ENCODE results near the gene MOB3A. TPM values are rescaled to one million over a fixed set of nuclear protein-coding genes. Genes with fewer than 3 reads are reported as not detected.
A peak's percentile ranks its signal among the peaks of the same experiment; 100 is the strongest.

The MOB3A gene
- total and polyA plus RNA-seq, 7 experiments from 2014 or later = 49.5 to 269 (median 114) TPM

- POLR2A ChIA-PET = no interaction called here
- Histone ChIP-seq H3K27ac (ENCODE audit: low read depth, low read length) (no peak overlapping the region), H3K4me1 (ENCODE audit: control insufficient read depth in 2 of 2, insufficient read depth in 2 of 2, low read length in 2 of 2) (peaks cover 0 to 12% of the 10 kb centered on the region in 2 donors), H3K9me3 (ENCODE audit: control insufficient read depth in 2 of 3, low read length in 3 of 3) (peaks cover 0 to 5% (median 0%) of the 10 kb centered on the region in 3 experiments), H3K4me3 (ENCODE audit: low read length) (no peak overlapping the region), H3K27me3 (ENCODE audit: control insufficient read depth in 2 of 2, insufficient read depth in 2 of 2, low read length in 2 of 2) (no peaks in the 10 kb centered on the region), H3K36me3 (ENCODE audit: control insufficient read depth in 2 of 3, insufficient read depth in 3 of 3, low read length in 3 of 3) (peaks cover 0 to 95% (median 9%) of the 10 kb centered on the region in 3 experiments)
- Mint-ChIP-seq H3K4me1 (peaks cover 0 to 10% (median 0%) of the 10 kb centered on the region in 7 donors), H3K36me3 (peaks cover 10 to 48% (median 28%) of the 10 kb centered on the region in 5 donors), H3K9me3 (no peaks in the 10 kb centered on the region), H3K27me3 (no peaks in the 10 kb centered on the region), H3K4me3 (no peak overlapping the region), H3K27ac (no peak overlapping the region)
- CTCF ChIA-PET = interaction anchor here (0.9 kb wide), 1 partner anchor 91 kb away, joined by 4 read pairs; no protein-coding TSS in a partner anchor
- DNase-seq (no peak), ATAC-seq (peak; percentile 13)
- intact Hi-C loops (cut with micrococcal nuclease) = no loop called here
These were observed 14.7 kb upstream of the MOB3A start for GRCh38 chr19:2110822-2111221.

- H3K27me3 Mint-ChIP-seq = no peaks in the 10 kb centered on the region
- peaks cover 15 to 54% (median 35%) of the 10 kb centered on the region in 5 donors for H3K36me3 Mint-ChIP-seq
- Histone ChIP-seq H3K4me1 (ENCODE audit: control insufficient read depth in 2 of 2, insufficient read depth in 2 of 2, low read length in 2 of 2) (peaks cover 0 to 12% of the 10 kb centered on the region in 2 donors), H3K4me3 (ENCODE audit: low read length) (no peak overlapping the region), H3K27me3 (ENCODE audit: control insufficient read depth in 2 of 2, insufficient read depth in 2 of 2, low read length in 2 of 2) (no peaks in the 10 kb centered on the region), H3K27ac (ENCODE audit: low read depth, low read length) (no peak overlapping the region), H3K36me3 (ENCODE audit: control insufficient read depth in 2 of 3, insufficient read depth in 3 of 3, low read length in 3 of 3) (peaks cover 0 to 92% (median 4%) of the 10 kb centered on the region in 3 experiments), H3K9me3 (ENCODE audit: control insufficient read depth in 2 of 3, low read length in 3 of 3) (peaks cover 0 to 11% (median 0%) of the 10 kb centered on the region in 3 experiments)
- H3K4me1 Mint-ChIP-seq = peaks cover 0 to 10% (median 0%) of the 10 kb centered on the region in 7 donors
- ChIA-PET CTCF (no interaction called here), POLR2A (interaction anchor here (0.6 to 1.3 kb wide), 2 partner anchors 26 to 922 kb away, joined by 3 to 4 read pairs; no protein-coding TSS in a partner anchor)
- intact Hi-C loops (cut with micrococcal nuclease) = no loop called here
- peaks cover 0 to 11% (median 1%) of the 10 kb centered on the region in 11 donors for H3K9me3 Mint-ChIP-seq
- no peak overlapping the region for H3K4me3 Mint-ChIP-seq
- ATAC-seq (no peak), DNase-seq (no peak)
- H3K27ac Mint-ChIP-seq = no peak overlapping the region
These were observed 13.1 kb upstream of the MOB3A start for GRCh38 chr19:2109046-2109864.

DNA sequence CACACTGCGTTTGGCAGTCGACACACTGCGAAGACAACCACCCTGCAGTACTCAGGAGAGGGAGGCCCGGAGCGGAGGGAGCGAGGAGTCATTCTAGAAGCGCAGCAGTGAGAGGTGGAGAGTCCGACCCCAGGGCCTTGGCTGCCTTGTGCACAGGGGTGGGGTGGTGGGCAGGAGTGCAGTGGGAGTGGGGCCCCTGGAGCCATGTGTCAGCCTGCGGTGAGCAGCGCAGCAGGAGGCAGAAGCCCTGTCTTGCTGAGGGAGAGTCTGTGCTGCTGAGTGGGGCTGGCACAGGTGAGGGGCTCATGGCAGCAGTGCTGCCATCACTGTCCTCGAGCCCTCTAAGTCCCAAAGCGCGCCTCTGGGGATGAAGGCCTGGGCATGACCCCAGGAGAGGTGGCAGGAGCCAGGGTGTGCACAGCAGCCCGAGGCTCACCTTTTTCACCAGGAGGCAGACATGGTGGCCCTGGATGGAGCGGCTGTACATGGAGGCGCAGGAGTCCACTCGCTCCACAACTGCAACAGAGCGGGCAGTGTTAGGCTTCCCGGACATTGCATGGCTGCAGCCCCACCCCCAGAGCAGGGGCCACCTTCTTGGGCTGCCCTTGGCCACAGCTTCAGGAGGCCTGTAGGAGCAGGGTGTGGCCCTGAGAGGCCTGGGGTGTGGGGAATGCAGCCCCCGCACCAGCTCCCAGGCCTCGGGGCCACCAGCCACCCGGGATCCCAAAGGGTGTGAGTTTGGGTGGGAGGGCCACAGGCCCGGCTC lies 12.3 kb upstream of the MOB3A start:
- H3K27ac ChIP-seq (ENCODE audit: low read depth, low read length) = no peak overlapping the region
- Mint-ChIP-seq H3K4me1 (peaks cover 0 to 11% (median 0%) of the 10 kb centered on the region in 7 donors), H3K27me3 (no peaks in the 10 kb centered on the region), H3K27ac (peak overlapping the region in 2 of 9 donors; percentile 15 to 22), H3K9me3 (peaks cover 0 to 17% (median 2%) of the 10 kb centered on the region in 11 donors), H3K36me3 (peaks cover 12 to 53% (median 43%) of the 10 kb centered on the region in 5 donors), H3K4me3 (peak overlapping the region in 1 of 10 donors; percentile 29)
- ChIA-PET POLR2A (interaction anchor here (1.3 kb wide), 1 partner anchor 25 kb away, joined by 3 read pairs; no protein-coding TSS in a partner anchor), CTCF (no interaction called here)
- H3K36me3 ChIP-seq (ENCODE audit: control insufficient read depth in 2 of 3, insufficient read depth in 3 of 3, low read length in 3 of 3) = peaks cover 0 to 92% (median 4%) of the 10 kb centered on the region in 3 experiments
- intact Hi-C loops (cut with micrococcal nuclease) = no loop called here
- ATAC-seq (no peak), DNase-seq (no peak)
- peaks cover 0 to 12% of the 10 kb centered on the region in 2 donors for H3K4me1 ChIP-seq (ENCODE audit: control insufficient read depth in 2 of 2, insufficient read depth in 2 of 2, low read length in 2 of 2)
- H3K27me3 ChIP-seq (ENCODE audit: control insufficient read depth in 2 of 2, insufficient read depth in 2 of 2, low read length in 2 of 2) = no peaks in the 10 kb centered on the region
- peaks cover 0 to 11% (median 0%) of the 10 kb centered on the region in 3 experiments for H3K9me3 ChIP-seq (ENCODE audit: control insufficient read depth in 2 of 3, low read length in 3 of 3)
- no peak overlapping the region for H3K4me3 ChIP-seq (ENCODE audit: low read length)

- H3K27ac Mint-ChIP-seq = no peak overlapping the region
- Histone ChIP-seq H3K27me3 (ENCODE audit: control insufficient read depth in 2 of 2, insufficient read depth in 2 of 2, low read length in 2 of 2) (no peaks in the 10 kb centered on the region), H3K27ac (ENCODE audit: low read depth, low read length) (no peak overlapping the region), H3K36me3 (ENCODE audit: control insufficient read depth in 2 of 3, insufficient read depth in 3 of 3, low read length in 3 of 3) (peaks cover 0 to 73% (median 6%) of the 10 kb centered on the region in 3 experiments), H3K4me3 (ENCODE audit: low read length) (no peak overlapping the region), H3K4me1 (ENCODE audit: control insufficient read depth in 2 of 2, insufficient read depth in 2 of 2, low read length in 2 of 2) (no peaks in the 10 kb centered on the region), H3K9me3 (ENCODE audit: control insufficient read depth in 2 of 3, low read length in 3 of 3) (peaks cover 0 to 11% (median 0%) of the 10 kb centered on the region in 3 experiments)
- peaks cover 15 to 47% (median 39%) of the 10 kb centered on the region in 5 donors for H3K36me3 Mint-ChIP-seq
- no peaks in the 10 kb centered on the region for H3K27me3 Mint-ChIP-seq
- H3K4me1 Mint-ChIP-seq = peaks cover 0 to 6% (median 0%) of the 10 kb centered on the region in 7 donors
- DNase-seq = no peak
- ATAC-seq = no peak
- POLR2A ChIA-PET = no interaction called here
- intact Hi-C loops (cut with micrococcal nuclease) = no loop called here
- no peak overlapping the region for H3K4me3 Mint-ChIP-seq
- peaks cover 0 to 17% (median 2%) of the 10 kb centered on the region in 11 donors for H3K9me3 Mint-ChIP-seq
- CTCF ChIA-PET = no interaction called here
These were observed 7.0 kb upstream of the MOB3A start for GRCh38 chr19:2103045-2103707.

DNA sequence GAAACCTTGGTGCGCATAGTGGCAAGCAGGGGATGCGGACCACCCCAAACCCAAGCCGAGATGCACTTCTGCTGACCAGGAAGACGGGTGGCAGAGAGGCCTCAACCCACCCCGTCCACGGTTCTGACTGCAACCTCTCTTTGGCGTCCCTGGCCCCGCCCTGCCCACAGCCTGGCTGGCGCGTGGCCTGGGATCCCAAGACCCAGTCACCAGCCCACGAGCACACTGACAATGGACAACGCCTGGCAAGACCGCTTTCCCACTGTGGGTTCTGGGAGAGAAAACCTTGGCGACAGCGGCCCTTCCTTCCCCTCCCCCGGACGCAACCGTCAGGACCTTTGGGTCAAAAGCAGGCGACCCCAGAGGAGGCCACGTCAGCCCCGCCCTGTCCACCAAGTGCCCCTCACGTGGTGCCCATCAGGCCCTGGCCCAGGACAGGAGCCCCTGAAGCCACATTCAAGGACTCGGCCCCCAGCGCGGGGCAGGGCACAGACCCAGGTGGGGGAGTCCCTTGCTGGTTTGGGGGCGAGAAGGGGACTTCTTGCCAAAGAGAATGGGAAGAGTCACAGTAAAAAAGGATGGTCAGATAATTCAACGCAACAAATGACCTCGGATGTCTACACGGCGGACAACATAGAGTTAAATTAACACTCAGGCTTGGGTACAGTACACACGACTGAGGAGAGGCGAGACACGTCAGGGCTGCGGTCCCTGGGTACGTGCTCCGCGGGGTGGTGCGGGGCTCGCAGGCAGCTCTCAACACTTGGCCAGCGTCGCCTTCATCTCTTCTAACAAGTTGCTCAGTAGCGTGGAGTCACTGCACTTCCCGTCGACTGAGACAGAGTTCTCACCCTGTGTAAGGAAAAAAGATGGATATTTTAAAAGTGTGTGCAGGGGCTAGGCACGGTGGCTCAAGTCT lies 5.5 kb upstream of the MOB3A start:
- intact Hi-C loops (cut with micrococcal nuclease) = no loop called here
- H3K36me3 ChIP-seq (ENCODE audit: control insufficient read depth in 2 of 3, insufficient read depth in 3 of 3, low read length in 3 of 3) = peaks cover 0 to 62% (median 6%) of the 10 kb centered on the region in 3 experiments
- Mint-ChIP-seq H3K4me3 (peak overlapping the region in 1 of 10 donors; percentile 38), H3K36me3 (peaks cover 15 to 35% (median 33%) of the 10 kb centered on the region in 5 donors), H3K9me3 (peaks cover 0 to 17% (median 2%) of the 10 kb centered on the region in 11 donors), H3K27ac (peak overlapping the region in 1 of 9 donors; percentile 87), H3K4me1 (peaks cover 0 to 14% (median 4%) of the 10 kb centered on the region in 7 donors), H3K27me3 (no peaks in the 10 kb centered on the region)
- H3K9me3 ChIP-seq (ENCODE audit: control insufficient read depth in 2 of 3, low read length in 3 of 3) = peaks cover 0 to 11% (median 0%) of the 10 kb centered on the region in 3 experiments
- no peak for DNase-seq
- H3K27me3 ChIP-seq (ENCODE audit: control insufficient read depth in 2 of 2, insufficient read depth in 2 of 2, low read length in 2 of 2) = no peaks in the 10 kb centered on the region
- H3K27ac ChIP-seq (ENCODE audit: low read depth, low read length) = no peak overlapping the region
- no peak overlapping the region for H3K4me3 ChIP-seq (ENCODE audit: low read length)
- peaks cover 5 to 8% of the 10 kb centered on the region in 2 donors for H3K4me1 ChIP-seq (ENCODE audit: control insufficient read depth in 2 of 2, insufficient read depth in 2 of 2, low read length in 2 of 2)
- POLR2A ChIA-PET = no interaction called here
- CTCF ChIA-PET = no interaction called here
- ATAC-seq = no peak
